EH (cell line): ENCODE measurements around the gene TSTD2.

Experiments
- DNase-seq: peaks from one replicate; pipeline ENCODE4 v3.0.0-alpha.2; 2015; ENCODE audit warnings: low read depth

Gene TSTD2

DNA sequence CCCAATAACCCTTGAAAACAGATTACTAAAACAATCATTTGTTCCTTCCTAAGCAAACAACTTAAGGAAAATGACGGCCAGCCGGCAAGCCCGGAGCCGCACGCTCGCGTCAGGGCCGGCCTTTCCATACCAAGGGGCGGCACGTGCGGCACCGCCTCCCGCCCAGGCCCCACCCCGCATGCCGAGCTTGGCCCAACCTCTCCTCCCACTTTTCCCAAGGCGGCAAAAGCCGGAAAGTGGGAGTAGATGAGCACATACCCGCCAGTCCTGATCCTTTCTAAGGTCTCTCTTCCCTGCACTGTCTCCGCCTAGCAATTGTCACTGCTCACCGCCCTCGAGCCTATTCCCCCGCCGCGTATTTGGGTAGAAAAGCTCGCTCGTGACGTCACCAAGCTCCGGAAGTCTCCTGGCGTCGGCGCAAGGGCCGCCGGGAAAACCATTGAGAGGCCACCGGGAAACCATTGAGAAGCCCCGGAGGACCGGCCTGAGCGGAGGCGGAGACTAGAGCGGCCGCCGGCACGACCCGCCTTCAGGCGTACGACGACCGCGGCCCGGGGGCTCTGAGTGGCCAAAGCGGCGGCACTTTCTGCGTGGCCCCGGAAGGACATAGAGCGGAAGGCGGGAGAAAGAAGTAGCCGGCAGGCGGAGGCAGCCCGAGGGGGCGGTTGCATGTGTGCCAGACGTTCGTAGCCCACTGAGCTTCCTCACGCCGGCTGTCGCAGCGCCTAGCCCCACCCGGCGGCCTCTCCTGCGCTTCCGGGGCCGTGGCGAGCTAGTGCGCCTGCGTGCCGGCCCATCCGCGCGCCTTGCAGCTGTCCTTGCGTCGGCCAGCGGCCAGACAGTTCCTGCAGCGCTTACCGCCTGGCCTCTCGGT is at the start of gene TSTD2, which contains the start of gene NCBP1:
Gene TSTD2, minus strand, starts transcription at position 384 of the 874 bp plus-strand sequence. CDS start 5,806 bp downstream, outside the sequence.
Gene NCBP1, plus strand, starts transcription at position 837 of the 874 bp plus-strand sequence. CDS start 61 bp downstream, outside the sequence.
- DNase-seq = peak; percentile 99

- DNase-seq = no peak
Observed at GRCh38 chr9:97682242-97682641, 49.1 kb upstream of the TSTD2 start.

- DNase-seq = no peak
Observed at GRCh38 chr9:97675655-97676054, 42.5 kb upstream of the TSTD2 start.

DNA sequence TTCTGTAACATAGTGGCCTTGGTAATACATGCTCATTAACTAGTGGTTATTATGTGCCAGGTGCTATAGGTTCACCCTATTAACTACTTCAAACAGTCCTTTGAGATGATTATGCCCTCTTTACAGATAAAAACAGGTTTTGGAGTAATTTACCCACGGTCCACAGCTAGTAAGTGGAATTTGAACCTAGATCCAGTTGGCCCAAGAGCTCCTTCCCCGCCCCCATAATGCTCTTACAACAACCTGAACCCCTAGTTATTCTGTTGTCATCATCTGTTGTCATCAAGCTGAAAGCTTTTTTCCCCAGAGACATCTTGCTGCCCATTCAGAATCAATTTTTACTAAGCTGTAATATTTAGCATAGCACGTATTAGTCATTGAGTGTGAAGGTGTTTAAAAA is 40.8 kb upstream of the TSTD2 start:
- DNase-seq = no peak

DNA sequence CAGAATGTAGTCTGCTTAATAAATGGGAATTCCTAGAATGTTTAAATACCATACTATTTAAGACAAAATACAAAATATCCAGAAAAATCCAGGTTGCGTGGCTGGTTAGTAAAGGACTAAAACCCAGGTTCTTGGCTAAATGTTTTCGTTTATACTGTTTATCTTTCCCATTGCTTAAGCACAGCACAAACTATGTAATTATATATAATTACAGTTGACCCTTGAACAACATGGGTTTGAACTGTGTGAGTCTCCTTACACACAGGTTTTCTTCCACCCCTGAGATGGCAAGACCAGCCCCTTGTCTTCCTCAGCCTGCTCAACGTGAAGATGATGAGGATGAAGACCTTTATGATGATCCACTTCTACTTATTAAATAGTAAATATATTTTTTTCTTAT is 39.2 kb upstream of the TSTD2 start:
- no peak for DNase-seq

GRCh38 chr9:97670586-97670985 is 37.4 kb upstream of the TSTD2 start:
- DNase-seq = no peak

GRCh38 chr9:97668485-97668884 is 35.3 kb upstream of the TSTD2 start:
- no peak for DNase-seq

DNA sequence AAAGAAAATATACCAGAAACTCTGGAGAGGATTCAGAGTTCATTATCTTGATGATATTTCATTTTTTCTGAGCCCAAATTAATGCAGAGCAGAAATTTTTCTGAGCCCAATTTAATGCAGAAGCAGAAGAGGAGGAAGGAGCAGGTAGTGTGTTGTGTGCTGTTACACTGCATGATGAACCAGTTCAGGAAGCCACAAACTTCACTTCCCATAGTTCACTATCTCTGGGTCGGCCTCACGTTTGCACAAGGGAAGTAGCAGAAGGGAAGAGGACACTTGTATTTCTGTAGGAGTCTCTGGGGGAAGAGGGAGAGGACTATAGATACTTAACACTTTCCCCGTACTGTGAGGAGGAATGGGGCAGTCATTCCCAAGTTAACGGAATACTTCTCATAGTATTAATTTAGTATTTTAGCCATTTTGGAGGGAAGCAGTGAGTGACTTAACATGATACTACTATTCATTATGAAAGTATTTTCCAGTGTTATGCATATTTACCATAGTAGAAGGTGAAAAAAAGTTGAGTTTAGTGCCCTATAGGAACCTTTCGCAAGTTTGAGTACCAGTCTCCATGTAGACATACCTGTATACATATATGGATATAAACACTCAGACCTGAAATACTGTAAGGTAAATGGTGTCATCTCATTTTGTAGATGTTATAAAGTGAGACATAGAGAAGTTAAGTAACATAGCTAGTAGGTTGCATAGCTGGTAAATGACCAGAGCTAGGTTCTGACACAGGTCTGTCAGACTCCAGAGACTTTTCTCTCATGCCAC is 33.9 kb upstream of the TSTD2 start:
- no peak for DNase-seq

DNA sequence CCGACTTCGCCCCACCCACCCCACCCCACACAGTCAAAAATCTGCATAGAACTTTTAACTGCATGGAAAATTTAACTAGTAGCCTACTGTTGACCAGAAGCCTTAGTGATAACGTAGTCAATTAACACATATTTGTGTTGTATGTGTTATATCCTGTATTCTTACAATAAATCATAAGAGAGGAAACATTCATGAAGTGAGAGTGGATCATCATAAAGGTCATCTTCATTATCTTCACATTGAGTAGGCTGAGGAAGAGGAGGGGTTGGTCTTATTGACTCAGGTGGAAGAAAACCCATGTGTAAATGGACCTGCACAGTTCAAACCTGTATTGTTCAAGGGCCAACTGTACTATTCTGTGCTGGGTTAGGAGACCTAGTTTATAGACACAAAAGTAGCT is 32.6 kb upstream of the TSTD2 start:
- no peak for DNase-seq

DNA sequence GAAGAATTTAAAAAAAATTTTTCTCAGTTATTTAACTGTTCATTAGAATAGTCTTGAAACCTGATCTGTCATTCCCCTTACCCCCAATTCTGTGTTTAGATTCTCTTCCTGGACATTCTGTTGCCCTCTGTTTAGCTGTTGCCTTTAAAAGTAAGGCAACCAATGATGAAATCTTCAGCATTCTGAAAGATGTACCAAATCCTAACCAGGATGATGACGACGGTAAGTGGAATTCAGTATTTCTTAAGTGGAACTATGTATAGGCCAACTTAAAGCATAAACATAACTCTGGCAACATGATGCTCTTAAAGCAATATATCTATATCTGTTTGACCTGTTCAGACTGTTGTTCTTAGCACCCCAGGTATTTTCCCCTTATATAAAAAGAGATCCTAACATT is 27.7 kb upstream of the TSTD2 start:
- peak; percentile 22 for DNase-seq

GRCh38 chr9:97660340-97660739 is 27.2 kb upstream of the TSTD2 start:
- no peak for DNase-seq

GRCh38 chr9:97659771-97660170 is 26.6 kb upstream of the TSTD2 start:
- no peak for DNase-seq

- DNase-seq = no peak
Observed at GRCh38 chr9:97658707-97659106, 25.5 kb upstream of the TSTD2 start.

DNA sequence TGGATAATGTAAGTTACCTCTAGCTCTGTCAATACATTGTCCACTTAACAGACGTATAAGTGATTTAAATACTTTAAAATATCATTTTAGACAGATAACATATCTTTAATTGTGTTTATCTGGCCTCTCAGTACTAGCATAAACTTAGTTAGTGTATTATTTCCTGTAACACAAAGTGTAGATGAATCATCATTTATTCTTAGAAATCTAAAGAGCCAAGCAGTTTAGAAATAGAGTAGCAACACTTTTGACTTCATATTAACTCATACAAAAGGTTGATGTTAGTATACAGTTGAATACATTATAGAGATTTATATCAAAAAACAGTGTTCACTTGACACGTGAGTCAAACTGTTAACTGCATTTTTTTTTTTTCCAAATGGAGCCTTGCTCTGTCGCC is 18.5 kb upstream of the TSTD2 start:
- DNase-seq = peak; percentile 18

GRCh38 chr9:97647996-97648395 is 14.8 kb upstream of the TSTD2 start:
- DNase-seq = no peak

DNA sequence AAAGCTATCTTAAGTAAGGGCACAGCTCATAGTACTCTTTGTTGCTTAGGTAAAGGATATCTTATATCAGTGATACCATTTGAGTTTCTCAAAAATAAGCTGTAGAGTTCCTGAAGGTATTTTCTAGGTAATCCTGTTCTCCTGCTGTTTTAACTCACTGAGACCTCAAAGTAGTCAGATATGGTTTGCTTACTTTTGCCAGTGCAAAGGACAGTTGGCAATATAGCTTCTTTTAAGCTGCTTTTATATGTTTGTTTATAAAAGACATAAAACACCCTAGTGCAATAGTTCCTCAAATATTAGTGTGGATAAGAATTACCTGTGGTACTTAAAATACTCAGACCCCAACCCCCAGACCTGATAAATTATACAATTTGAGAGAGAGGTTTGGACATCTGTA is 12.6 kb upstream of the TSTD2 start:
- no peak for DNase-seq

GRCh38 chr9:97640325-97640724 is 7.2 kb upstream of the TSTD2 start:
- DNase-seq = no peak

DNA sequence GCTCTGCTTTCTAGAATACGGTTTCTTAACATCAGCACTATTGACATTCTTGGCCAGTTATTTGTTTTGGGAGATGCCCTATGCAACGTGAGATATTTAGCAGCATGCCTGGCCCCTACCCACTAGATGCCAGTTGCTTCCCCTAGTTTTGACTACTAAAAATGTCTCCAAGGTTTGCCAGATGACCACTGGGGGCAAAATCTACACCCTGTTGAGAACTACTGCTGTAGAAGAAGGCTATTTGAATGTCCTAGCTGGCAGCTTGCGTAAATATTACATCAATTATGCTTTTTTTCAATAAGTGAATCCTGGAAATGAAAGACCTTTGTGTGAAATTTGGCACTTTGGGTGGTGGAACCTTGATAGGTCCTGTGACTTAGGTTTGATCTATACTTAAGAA is 5.5 kb upstream of the TSTD2 start:
- no peak for DNase-seq

DNA sequence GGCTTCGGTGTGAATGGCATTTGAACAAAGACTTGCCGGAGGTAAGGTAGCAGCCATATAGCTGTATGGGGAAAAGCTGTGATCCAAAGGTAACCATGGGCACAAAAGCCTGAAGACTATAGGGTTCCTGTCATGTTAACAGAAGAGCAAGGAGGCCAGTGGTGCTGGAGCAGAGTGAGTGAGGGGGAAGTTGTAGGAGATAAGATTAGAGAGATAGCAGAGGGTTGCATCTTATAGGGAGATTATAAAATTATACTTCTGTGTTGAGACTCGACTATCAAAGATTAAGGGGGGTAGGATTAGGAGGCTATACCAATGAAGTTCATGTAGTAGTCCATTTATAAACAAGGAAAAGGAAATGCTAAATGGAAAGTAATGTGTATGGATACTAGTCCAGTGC is 3.7 kb upstream of the TSTD2 start:
- no peak for DNase-seq

- DNase-seq = no peak
Observed at GRCh38 chr9:97635026-97635425, 1.9 kb upstream of the TSTD2 start.

DNA sequence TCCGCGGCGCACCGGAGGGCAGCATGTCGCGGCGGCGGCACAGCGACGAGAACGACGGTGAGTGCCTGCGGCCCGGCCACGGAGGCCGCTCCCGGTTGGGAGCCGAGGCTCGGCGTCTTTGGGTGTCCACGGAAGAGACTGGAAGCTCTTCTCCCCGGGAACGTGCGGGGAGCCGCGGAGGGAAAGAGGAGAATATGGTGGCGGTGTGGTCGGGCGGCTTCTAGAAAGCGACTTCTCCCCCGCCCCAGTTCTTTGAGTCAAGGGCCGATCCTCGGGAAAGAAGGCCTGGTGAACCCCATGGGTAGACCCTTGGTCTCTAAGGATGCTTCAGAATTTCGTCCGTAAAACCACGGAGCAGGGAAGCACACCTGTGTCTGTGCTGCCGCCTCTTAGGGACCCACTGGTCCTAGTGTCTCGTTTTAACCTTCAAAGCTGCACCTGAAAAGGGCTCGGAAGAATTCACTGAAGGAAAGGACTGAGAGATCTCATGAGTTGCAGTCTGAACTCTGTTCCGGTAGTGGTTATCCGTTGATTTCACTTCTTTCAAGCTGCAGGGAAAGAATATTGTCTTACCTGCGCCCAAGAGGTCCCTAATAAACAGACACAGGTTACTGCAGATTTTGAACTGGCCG is 807 bp upstream of the TSTD2 start:
- no peak for DNase-seq

DNA sequence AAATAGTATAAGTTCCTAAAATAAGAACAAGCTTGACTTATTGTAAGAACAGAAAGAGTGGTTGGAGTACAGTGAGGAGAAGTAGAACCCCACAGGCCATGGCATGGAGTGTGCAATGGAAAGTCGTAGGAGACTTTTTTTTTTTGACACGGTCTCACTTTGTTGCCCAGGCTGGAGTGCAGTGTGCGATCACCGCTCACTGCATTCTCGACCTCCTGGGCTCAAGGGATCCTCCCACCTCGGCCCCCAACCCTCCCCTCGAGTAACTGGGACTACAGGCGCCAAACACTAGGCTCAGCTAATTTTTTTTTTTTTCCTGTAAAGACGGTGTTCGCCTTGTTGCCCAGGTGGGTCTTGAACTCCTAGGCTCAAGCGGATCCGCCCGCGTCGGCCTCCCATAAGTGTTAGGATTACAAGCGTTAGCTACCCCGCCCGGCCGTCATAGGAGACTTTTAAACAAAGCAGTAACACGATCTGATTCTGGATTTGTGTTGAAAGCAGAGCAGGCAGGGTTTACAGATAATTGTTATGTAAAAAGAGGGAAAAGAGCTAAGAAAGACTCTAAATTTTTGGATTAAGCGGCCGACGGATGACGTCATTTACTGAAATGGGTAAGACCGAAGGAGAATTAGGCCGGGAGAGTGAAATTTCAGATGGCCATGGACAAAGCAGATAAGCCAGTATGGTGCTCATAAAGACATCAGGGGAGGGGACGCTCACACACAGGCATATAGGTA is 752 bp downstream of the TSTD2 start:
- DNase-seq = no peak
